Measurements from ENCODE around the gene OTOG.

DNA sequence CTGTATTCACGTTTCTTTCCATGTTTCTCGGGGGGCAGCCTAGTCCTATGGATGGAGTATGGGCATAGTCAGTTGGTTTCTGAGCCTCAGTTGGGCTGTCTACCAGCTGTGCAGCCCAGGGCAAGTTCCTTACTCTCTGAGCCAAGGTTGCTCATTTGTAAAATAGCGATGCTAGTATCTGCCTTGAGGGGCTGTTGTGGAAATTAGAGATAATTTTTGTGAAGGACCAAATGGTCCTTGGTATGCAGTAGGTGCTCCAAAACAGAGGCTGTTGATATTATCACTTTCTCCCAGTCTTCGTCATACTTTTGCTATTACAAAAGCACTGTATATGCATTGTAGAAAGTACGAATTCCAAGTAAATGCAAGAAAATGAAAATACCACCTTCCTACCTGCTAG is 89.7 kb downstream of the OTOG start:
- no peak for TF ChIP-seq POLR2A (IDR thresholded peaks at IDR 0.05)
- TF ChIP-seq, protein P1, sequence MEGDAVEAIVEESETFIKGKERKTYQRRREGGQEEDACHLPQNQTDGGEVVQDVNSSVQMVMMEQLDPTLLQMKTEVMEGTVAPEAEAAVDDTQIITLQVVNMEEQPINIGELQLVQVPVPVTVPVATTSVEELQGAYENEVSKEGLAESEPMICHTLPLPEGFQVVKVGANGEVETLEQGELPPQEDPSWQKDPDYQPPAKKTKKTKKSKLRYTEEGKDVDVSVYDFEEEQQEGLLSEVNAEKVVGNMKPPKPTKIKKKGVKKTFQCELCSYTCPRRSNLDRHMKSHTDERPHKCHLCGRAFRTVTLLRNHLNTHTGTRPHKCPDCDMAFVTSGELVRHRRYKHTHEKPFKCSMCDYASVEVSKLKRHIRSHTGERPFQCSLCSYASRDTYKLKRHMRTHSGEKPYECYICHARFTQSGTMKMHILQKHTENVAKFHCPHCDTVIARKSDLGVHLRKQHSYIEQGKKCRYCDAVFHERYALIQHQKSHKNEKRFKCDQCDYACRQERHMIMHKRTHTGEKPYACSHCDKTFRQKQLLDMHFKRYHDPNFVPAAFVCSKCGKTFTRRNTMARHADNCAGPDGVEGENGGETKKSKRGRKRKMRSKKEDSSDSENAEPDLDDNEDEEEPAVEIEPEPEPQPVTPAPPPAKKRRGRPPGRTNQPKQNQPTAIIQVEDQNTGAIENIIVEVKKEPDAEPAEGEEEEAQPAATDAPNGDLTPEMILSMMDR (IDR thresholded peaks at IDR 0.05), result no peak
- TF ChIP-seq EP300 (IDR thresholded peaks at IDR 0.05), result no peak

Measured in ovary (tissue), 3 donors.